NCI-H1436 treated with DMSO at 0.1 percent for 48 hours (cell line): ENCODE data around the gene SLC25A45.

Experiments used
- DNase-seq: peaks from one replicate; lab custom pipeline; 2025; lab: John Stamatoyannopoulos, UW

Gene SLC25A45

DNA sequence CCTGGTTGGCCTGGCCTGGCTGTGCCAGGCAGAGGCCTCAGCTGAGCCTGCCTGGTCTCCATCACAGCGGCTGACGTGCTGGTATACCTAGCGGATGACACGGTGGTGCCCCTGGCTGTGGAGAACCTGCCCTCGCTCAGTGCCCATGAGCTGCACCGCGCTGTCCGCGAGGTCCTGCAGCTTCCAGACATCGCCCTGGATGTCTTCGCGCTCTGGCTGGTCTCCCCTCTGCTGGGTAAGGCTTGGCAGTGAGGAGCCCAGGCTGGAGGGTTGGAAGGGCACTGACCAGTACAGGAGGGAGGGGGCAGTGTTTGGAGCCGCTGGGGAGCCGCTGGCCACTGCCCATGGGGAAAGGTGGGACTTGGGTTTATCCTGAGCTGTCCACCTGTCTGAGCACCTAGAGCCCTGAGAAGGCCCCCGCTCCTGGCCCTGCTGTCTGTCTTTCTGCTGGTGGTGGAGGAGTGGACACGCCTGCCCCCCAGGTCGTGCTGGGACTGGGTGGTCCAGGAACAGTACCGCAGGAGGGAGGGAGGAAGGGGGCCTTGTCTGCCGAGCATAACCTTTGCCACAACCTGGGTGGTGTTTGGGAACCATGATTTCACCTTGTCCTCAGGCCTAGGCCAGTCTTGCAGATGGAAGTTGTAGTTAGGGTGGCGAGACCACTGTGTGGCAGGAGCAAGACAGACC is 7.0 kb upstream of the SLC25A45 start:
- DNase-seq, result no peak

DNA sequence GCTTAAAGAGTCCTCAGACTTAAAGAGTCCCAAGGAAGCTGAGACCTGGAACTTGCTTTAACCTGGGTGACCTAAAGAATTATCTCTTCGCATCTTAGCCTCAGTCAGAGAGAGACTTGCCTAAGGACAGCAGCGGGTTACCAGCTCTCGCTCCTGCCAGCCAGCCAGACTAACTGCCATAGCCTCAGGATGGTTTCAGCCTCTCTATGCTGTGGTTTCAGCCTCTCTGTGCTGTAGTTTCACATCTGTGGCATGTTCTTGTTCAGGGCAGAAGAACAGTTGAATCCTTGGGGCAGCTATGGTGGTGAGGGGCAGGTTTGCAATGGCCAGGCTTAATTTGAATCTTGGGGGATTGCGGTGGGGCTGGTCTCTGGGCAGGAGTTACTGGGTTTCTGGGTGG is 6.3 kb upstream of the SLC25A45 start:
- DNase-seq, result no peak

DNA sequence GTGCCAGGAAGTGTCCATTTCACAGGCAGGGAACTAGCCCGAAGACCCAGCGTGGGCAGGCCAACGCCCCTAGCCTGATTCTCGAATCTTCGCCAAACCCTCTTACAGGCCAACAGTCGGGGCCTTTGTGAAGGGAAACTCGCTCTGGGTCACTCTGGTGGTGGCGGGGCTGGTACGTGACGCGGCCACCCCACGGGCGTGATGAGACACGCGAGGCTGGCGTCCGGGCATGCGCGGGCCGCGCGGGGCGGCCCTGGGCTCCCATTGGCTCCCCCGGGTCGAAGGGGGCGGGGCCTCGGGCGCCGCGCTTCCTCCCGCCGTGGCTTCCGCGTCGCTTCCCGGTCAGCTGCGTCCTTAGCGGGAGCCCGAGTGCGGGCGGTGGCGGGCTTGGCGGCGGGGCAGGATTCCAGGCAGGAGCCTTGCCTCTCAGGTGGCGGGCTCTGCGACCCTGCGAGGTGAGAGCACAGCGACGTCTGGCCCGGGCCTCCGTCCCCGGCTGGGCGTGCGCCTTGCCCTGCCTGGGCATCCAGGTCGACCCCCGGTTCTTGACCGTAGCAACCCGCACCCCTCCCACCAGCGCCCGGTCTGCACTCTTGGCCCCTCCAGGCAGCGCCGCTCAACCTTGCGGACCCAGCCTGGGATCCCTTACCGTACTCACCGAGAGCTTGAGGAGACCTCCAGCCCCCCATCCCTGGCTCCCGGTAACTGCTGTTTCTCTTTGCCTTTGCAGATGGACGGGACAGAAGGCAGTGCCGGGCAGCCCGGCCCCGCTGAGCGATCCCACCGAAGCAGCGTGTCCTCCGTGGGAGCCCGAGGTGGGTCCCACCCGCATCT is 4.1 kb upstream of the SLC25A45 start, which contains the start of gene FRMD8:
TSS of gene FRMD8 (plus strand) at position 331 of the 834 bp plus-strand sequence. CDS start at position 731, 400 bp downstream.
- peak; percentile 13 for DNase-seq

DNA sequence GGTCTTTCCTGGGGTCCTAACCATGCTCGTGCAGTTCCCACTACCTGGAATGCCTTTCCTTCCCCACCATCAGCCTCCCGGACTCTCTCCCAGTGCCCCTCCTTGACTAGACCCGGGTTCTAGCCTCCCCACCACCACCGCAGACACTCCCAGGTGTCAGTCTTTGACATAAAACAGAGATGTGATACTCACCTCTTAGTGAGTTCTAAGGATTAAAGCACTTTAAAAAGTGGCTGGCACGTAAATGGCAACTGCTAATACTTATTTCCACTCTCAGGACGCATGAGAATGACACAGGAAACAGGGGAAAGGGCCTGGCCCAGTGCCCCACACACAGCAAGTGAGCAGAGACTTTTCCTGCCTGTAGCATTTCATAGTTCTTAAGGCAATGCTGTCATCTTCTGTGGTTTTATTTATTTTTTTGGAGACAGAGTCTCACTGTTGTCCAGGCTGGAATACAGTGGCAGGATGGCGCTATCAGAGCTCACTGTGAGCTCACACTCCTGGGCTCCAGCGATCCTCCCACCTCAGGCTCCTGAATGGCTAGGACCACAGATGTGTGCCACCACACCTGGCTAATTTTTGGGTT is 1.9 kb upstream of the SLC25A45 start:
- no peak for DNase-seq

DNA sequence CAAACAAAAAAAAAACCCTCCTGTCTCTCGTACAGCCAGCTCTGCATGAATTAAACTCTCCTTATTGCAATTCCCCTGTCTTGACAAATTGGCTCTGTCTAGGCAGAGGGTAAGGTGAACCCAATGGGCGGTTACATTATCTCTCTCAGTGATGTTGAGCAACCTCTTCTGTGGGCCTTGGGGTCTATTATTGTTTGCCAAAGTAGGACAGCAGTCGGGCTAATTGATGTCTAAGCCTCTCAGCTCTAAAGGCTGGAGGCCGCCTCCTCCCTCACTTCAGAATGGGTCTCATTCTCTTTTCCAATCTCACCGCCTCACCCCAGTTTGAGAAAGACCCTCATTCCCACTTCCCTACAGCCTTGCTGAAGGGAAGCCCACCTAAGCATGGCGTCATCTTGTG is 1.3 kb upstream of the SLC25A45 start:
- no peak for DNase-seq

DNA sequence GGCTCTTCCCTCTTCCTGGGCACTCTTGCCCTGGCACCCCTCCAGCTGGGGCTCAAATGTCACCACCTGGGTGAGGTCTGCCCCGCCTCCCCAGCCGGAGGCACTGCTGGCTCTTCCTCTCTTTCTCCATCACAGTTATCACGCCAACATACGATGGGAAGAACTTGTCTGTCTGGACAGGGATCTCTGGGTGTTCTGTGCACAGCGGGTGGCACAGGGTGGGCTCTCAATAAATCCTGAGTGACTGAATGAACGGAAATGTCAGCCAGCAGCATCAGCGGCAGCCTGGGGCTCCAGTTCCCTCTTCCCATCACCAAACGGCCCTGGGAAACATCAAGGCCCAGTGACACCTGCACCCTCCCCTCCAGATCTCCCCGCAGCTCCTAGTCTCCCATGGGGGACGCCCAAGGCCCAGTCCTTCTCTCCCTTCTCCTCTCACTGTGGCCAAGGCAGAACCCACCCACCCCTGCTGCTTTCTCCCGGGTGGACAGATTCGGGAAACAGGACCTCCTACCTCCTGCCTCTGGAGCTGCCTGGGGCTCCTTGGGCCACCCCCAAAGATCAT is 440 bp upstream of the SLC25A45 start:
- DNase-seq, result no peak

DNA sequence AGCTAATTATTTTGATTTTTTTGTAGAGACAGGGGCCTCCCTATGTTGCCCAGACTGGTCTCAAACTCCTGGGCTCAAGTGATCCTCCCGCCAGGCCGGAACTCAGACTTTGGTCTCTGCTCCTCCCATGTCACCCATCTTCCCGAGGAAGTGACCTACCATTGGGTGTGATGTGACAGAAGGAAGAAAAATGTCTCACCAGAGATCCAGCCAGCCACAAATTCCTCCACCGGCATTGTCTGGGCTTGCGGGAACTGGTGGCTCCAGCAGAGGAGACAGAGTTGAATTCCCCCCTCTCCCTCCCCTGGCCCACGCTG is 772 bp downstream of the SLC25A45 start:
- no peak for DNase-seq

DNA sequence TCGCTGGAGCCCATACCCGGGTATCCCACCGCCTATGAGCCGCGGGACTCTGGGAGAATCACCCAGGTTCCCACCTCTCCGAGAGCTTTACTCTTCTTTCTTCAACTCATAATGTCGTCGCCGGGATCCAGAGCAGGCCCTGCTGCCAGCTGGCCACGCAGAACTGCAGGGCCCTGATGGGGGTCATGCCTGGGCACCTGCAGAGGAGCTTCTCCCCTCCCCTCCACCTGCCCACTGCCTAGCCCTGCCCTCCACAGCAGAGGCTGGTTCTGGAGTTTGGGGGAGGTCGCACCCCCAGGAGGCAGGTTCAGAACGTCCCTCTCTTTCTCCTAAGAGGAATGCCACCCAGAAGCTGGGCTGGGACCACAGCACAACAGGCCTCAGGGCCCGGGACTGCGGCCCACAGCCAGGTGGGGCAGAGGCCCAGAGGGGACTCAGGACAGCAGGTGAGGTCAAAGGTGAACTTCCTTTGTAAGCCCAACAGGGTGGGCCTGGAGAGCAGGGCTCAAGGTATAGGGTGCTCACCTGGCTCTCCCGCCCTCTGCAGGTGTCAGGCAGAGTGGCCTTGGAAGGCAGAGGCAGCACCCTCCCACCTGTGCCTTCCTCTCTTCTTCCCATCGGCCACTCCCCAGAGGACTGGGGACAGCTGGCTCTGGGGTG is 1.9 kb downstream of the SLC25A45 start:
- DNase-seq, result no peak

DNA sequence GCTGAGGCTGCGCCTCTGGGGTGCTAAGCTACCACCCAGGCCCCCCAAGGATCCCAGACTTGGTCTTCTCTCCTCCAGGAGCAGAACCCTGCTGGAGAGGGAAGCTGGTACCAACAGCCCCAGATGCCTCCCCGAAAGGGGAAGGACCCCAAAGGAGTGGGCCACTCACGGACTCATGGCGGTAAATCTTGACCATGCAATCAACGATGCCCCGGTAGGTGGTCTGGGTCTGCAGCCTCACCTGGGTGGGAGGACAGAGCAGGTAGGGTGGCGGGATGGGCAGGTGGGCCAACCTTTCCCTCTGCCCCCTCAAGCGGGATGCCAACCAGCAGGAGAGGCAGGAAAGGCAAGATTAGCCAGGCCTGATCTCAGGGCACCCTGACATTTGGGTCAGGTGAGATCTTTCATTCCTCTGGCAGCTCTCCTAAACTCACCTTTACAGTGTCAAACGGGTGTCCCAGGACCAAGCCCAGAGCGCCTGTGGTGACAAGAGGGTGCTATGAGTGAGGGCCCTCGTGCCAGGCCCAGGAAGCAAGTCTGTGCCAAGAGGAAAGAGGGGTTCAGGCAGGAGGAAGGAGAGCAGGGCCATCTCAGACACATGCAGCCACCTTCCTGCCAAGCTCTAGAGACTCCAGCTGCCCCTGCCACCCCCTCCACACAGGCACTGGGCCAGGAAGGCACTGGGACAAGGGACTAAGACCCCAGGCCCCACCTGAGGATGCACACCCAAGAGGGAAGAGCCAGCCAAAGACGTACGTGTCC is 2.6 kb downstream of the SLC25A45 start:
- no peak for DNase-seq

DNA sequence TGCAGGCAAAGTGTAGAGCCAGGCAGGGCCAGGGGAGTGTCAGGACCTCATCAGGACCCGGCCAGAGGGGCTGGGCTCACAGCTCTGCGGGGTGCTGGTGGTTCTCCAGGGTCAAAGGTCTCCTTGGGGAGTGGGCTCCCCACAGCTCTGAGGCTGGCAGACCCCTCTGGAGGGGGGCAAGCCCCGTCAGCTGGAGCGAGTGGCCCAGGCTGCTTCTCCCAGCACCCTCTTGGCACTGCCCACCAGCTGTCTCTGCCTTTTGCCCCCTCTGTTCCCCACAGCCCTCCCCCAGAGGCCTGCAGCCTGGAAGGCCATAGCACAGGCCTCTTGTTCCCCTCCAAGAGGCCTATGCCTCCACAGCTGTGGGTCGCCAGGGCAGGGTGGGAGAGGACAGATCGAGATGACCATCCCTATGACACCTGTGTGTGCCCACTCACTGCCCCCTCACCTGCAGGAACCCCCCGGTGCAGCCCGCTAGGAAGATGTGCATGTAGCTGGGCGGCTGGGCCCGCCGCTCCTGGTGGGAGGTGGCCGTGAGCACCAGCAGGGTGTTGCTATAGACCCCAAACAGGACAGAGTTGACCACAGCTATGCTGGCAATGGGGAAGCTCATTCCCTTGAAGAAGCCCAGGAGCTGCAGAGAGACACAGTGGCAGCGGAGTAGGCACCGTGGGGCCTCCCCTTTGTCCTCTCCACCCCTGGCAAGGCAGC is 3.4 kb downstream of the SLC25A45 start:
- DNase-seq, result no peak

DNA sequence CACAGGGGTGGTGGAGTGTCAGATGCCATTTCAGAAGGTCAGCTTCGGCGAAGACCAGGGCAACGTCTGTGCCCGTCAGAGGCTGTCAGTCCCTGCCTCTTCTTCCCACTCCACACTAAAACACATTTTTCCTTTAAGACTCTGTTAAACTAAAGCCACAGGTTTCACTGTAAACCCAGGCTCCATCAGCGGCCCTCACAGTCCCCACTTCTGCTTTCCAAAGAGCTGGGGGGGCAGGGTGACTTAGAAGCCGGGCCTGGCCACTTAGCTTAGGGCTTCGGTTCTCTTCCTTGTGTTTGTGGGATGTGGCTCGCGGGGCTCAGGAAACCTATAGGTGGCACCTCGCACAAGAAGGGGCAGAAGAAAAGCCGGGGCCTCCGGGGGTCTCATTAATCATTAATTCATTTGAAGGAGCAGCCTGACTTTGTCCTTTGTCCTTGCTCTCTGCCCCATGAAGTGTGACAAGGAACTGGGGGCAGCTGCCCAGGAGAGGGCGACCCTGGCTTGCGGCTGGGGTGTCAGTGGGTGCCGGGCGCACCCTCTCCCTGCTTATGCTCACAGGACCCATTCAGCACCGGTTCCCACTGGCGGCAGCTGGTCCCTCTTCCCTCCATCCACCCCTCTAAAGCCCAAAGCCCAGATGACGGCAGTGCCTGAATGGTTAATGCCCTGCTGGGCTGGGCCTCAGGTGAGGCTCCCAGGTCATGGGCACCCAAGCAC is 4.1 kb downstream of the SLC25A45 start:
- no peak for DNase-seq

DNA sequence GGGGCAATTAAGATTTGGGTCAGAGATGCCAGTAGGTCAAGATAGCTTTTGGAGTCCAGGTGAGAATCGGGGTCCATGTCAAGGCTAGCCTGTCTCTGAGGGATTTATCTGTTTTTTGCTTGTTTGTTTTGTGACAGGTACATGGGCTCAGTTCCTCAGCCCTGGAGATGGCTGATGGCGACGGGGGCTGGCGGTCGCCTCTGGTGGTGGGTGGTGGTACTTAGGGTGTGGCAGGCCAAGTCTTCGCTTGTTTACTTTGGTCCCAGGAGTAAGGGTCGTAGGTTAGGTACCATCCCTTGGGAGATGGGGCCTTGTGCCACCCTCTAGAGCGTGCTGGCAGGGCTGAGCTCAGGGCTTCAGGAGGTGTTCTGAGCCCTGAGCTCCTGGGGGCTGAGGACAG is 4.7 kb downstream of the SLC25A45 start:
- DNase-seq, result no peak

DNA sequence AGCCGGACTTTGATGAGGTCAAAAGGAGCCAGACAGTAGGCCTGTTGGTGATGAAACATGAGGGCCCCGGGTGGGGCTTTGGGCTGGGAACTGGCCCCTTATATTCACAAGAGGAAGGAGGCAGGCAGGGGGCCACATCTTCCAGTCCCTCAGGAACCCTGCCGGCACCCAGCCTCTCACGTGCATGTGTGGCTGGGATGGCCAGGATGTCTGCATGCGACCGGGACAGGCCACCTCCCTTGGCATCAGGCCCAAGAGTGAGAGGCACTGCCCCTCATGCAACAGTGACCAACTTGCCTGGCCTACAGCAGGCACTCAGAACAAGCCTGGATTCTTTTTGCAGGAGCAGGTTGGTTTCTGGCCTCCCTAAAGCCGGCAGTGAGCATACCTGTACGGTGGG is 5.4 kb downstream of the SLC25A45 start:
- DNase-seq, result no peak

DNA sequence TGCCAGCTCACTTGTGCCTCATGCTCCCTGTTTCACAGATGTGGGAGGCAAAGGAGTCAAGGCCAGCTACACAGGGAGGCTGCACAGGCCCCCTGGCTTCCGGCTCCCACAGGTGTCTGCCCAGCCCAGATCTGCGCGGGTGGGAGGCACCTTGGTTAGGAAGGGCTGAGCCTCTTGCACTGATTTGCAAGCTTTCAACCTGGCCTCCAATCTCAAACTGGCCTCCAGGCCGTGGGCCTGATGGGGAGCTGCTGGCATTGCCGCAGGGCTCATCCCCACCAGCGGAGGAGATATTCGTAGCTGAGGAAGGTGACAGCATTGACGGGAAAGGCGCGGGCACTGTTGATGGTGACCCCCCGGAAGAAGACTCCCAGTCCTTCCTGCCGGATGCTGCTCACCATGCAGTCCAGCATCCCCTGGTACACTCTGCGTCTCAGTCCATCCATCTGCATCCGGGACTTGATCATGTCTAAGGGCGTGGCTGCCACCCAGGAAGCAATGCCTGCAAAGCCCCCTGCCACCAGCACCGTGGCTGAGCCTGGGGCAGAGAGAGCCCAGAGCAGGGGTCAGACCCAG is 6.2 kb downstream of the SLC25A45 start:
- DNase-seq, result no peak

DNA sequence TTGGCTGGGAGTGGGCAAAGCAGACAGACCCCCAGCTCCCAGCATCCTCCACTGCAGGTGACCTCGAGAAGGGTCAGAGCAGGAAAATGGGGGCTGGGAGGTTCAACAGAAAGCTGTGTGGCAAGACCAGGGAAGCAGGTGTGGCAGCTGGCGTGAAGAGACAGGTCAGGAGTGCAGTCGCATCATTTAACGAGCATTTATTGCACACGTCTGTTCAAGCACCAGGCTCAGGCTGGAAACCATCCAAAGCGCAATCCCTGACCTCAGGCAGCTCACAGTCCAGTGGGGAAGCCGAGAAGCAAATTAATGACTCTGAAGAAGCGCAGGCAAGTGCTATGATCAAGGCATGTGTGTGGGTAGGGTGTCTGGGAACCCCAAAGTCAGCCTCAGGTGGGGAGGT is 7.4 kb downstream of the SLC25A45 start:
- no peak for DNase-seq

DNA sequence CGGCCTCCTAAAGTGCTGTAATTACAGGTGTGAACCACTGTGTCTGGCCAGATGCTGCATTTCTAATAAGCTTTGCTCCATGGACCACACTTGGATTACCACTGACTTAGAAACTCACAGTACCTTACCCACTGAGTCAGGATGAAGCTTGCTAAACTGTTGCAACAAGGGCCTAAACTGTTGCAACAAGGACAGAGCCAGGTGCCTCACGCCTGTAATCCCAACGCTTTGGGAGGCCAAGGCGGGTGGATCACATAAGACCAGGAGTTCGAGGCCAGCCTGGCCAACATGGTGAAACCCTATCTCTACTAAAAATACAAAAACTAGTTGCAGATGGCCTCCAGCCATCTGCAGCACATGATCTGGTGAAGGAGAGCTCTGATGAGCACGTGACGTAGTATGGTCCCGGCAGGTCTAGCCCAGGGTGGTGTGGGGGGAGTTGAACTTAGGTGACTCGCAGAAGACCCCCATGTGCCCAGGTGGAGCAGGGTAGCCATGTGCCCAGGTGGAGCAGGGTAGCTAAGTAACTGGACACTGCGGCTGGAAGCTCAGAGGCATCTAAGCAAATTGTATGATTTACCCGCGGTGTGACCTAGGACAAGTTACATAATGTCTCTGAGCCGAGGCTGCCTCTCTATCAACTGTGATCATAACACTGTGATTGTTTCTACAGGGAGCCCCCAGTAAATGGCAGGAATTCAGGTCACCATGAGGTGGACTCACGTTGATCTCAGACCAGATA is 8.4 kb downstream of the SLC25A45 start:
- DNase-seq, result no peak

DNA sequence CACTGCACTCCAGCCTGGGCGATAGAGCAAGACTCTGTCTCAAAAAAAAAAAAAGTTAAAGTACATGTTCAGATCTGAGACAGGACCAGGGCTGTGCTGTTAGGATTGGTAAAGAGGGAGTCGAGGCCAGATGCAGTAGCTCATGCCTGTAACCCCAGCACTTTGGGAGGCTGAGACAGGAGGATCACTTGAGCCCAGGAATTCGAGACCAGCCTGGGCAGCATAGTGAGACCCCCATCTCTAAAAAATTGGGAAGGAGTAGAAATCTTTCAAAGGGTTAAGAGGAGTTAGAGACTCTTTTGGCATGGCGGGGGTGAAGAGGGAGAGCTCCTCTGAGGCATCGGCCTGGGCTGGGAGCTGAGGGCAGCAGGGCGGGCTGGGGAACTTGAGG is 11.8 kb downstream of the SLC25A45 start:
- no peak for DNase-seq

DNA sequence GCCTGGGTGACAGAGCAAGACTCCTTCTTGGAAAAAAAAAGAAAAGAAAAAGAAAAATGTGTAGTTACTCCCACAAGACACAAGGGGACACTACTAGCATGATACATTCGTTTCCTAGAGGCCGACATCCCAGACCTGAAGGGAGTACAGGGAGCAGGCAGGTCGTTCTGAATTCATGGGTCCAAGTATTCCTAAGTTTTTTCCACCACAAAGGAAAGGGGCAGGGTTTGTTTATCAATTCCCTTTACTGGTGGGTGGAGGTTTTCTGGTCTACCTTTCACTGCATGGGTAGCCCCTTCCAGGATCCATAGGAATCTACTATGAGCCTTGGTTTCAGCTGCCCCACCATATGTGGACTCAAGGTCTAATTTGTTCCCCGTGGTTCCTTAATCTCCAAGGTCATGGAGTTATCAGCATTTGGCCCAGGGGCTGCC is 16.1 kb downstream of the SLC25A45 start:
- peak; percentile 24 for DNase-seq

DNA sequence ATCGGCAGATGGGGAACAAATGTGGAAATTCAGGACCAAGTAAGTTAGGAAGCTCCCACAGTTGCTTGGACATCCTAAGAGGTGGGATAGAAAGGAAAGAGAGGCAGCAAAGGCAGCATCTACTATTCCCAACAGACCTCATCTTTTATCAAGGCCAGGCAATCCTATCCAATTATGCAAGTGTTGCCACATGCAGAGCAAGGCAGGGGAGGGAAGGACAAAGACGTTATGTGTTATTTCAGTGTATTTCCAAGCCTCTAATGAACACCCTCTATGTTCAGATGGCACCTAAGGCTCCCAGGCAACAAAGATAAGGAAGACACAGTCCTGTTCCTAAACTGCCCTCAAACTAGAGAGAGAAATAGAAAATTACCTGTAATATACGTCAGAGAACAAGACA is 18.7 kb downstream of the SLC25A45 start:
- no peak for DNase-seq
